Activated B cell treated with CpG ODN at 0.5 μM for 24 hours (primary cell): ENCODE measurements around the gene SCGN. TPM values are rescaled to one million over a fixed set of nuclear protein-coding genes. Genes with fewer than 3 reads are reported as not detected.

Source experiments
- ATAC-seq: fragments of 200-7000 bp; cut with Tn5 transposase; one replicate; pipeline ENCODE4 v1.10.0; 2021; ENCODE audit warnings: low read depth, mild to moderate bottlenecking, moderate library complexity
- CTCF ChIA-PET: fragments of 350-600 bp; sonication (Branson Sonifier 250); formaldehyde crosslinking; loops from one replicate; lab custom pipeline; 2021; ENCODE audit warnings: antibody characterized with exemption; lab: Charles Lee
- POLR2A ChIA-PET: fragments of 350-600 bp; sonication (Branson Sonifier 250); formaldehyde crosslinking; loops from one replicate; lab custom pipeline; 2021; ENCODE audit warnings: antibody characterized with exemption; lab: Charles Lee
- DNase-seq: peaks from one replicate; pipeline ENCODE4 v3.0.0; 2022
- H3K27ac Mint-ChIP-seq: one replicate; pipeline ENCODE4 v1.8.0; 2020; ENCODE audit warnings: mixed read lengths
- H3K27me3 Mint-ChIP-seq: one replicate; pipeline ENCODE4 v1.8.0; 2021; ENCODE audit warnings: mixed read lengths
- H3K36me3 Mint-ChIP-seq: one replicate; pipeline ENCODE4 v1.8.0; 2021; ENCODE audit warnings: low read depth, mixed read lengths
- H3K4me1 Mint-ChIP-seq: one replicate; pipeline ENCODE4 v1.8.0; 2021; ENCODE audit warnings: mixed read lengths
- H3K4me3 Mint-ChIP-seq: one replicate; pipeline ENCODE4 v1.8.0; 2020; ENCODE audit warnings: mild to moderate bottlenecking, mixed read lengths
- H3K9me3 Mint-ChIP-seq: one replicate; pipeline ENCODE4 v1.8.0; 2020; ENCODE audit warnings: mixed read lengths
- CTCF ChIP-seq: fragments of 200-600 bp; IDR thresholded peaks from one replicate; pipeline ENCODE4 v1.8.0; 2022; ENCODE audit warnings: antibody characterized with exemption, mild to moderate bottlenecking
- intact Hi-C: fragments of 100-400 bp; cut with micrococcal nuclease; formaldehyde crosslinking; loops from one replicate; pipeline ENCODE4 v1.15.1; 2024
- total RNA-seq: library from RNA; stranded (reverse); gene quantifications from 2 replicates; pipeline ENCODE4 v1.2.3, GENCODE V29; 2022

The SCGN gene
- total RNA-seq, 1 donor from 2014 or later: not detected

GRCh38 chr6:25685896-25686295 lies 33.9 kb downstream of the SCGN start:
- Mint-ChIP-seq H3K4me1 (no peaks in the 10 kb centered on the region), H3K27ac (no peak overlapping the region), H3K36me3 (no peaks in the 10 kb centered on the region), H3K27me3 (peaks cover 34% of the 10 kb centered on the region), H3K9me3 (peaks cover 3% of the 10 kb centered on the region), H3K4me3 (no peak overlapping the region)
- no peak for DNase-seq
- ChIA-PET CTCF (no interaction called here), POLR2A (no interaction called here)
- intact Hi-C loops: no loop called here
- ATAC-seq: no peak
- no peak for TF ChIP-seq CTCF

- ChIA-PET POLR2A (no interaction called here), CTCF (no interaction called here)
- H3K27ac Mint-ChIP-seq: no peak overlapping the region
- peaks cover 34% of the 10 kb centered on the region for H3K27me3 Mint-ChIP-seq
- TF ChIP-seq CTCF: no peak
- no peak for ATAC-seq
- intact Hi-C loops: no loop called here
- no peaks in the 10 kb centered on the region for H3K36me3 Mint-ChIP-seq
- no peaks in the 10 kb centered on the region for H3K4me1 Mint-ChIP-seq
- DNase-seq: no peak
- H3K9me3 Mint-ChIP-seq: peaks cover 3% of the 10 kb centered on the region
- no peak overlapping the region for H3K4me3 Mint-ChIP-seq
These were observed 34.8 kb downstream of the SCGN start for GRCh38 chr6:25686856-25687255.

- peaks cover 3% of the 10 kb centered on the region for H3K9me3 Mint-ChIP-seq
- peaks cover 29% of the 10 kb centered on the region for H3K27me3 Mint-ChIP-seq
- CTCF ChIA-PET: no interaction called here
- DNase-seq (no peak), ATAC-seq (no peak)
- no peak for TF ChIP-seq CTCF
- H3K36me3 Mint-ChIP-seq: no peaks in the 10 kb centered on the region
- intact Hi-C loops: no loop called here
- no peak overlapping the region for H3K4me3 Mint-ChIP-seq
- H3K27ac Mint-ChIP-seq: no peak overlapping the region
- no peaks in the 10 kb centered on the region for H3K4me1 Mint-ChIP-seq
- POLR2A ChIA-PET: no interaction called here
These were observed 38.0 kb downstream of the SCGN start for GRCh38 chr6:25689966-25690365.

GRCh38 chr6:25691894-25692293 lies 39.9 kb downstream of the SCGN start:
- no peaks in the 10 kb centered on the region for H3K4me1 Mint-ChIP-seq
- no peak overlapping the region for H3K27ac Mint-ChIP-seq
- ATAC-seq: no peak
- H3K36me3 Mint-ChIP-seq: no peaks in the 10 kb centered on the region
- ChIA-PET POLR2A (no interaction called here), CTCF (no interaction called here)
- H3K27me3 Mint-ChIP-seq: peaks cover 34% of the 10 kb centered on the region
- no peak for TF ChIP-seq CTCF
- intact Hi-C loops: no loop called here
- no peaks in the 10 kb centered on the region for H3K9me3 Mint-ChIP-seq
- no peak overlapping the region for H3K4me3 Mint-ChIP-seq
- DNase-seq: no peak

- intact Hi-C loops: no loop called here
- ATAC-seq (no peak), DNase-seq (no peak)
- no peak for TF ChIP-seq CTCF
- no peaks in the 10 kb centered on the region for H3K9me3 Mint-ChIP-seq
- no peak overlapping the region for H3K4me3 Mint-ChIP-seq
- H3K27me3 Mint-ChIP-seq: peaks cover 37% of the 10 kb centered on the region
- H3K27ac Mint-ChIP-seq: no peak overlapping the region
- ChIA-PET CTCF (no interaction called here), POLR2A (no interaction called here)
- no peaks in the 10 kb centered on the region for H3K4me1 Mint-ChIP-seq
- no peaks in the 10 kb centered on the region for H3K36me3 Mint-ChIP-seq
These were observed 40.5 kb downstream of the SCGN start for GRCh38 chr6:25692472-25692871.
